Measurements from ENCODE around the gene NAT16. TPM values are rescaled to one million over a fixed set of nuclear protein-coding genes. Genes with fewer than 3 reads are reported as not detected.
"Not testable (repeated sequence)": the region's sequence is repeated elsewhere in the genome, so short reads cannot be mapped to it uniquely, and the experiment has no call there.

The NAT16 gene
- total and polyA plus RNA-seq, 2 donors (not counting 1 experiment from before 2014, with no cell fraction given), result not detected

DNA sequence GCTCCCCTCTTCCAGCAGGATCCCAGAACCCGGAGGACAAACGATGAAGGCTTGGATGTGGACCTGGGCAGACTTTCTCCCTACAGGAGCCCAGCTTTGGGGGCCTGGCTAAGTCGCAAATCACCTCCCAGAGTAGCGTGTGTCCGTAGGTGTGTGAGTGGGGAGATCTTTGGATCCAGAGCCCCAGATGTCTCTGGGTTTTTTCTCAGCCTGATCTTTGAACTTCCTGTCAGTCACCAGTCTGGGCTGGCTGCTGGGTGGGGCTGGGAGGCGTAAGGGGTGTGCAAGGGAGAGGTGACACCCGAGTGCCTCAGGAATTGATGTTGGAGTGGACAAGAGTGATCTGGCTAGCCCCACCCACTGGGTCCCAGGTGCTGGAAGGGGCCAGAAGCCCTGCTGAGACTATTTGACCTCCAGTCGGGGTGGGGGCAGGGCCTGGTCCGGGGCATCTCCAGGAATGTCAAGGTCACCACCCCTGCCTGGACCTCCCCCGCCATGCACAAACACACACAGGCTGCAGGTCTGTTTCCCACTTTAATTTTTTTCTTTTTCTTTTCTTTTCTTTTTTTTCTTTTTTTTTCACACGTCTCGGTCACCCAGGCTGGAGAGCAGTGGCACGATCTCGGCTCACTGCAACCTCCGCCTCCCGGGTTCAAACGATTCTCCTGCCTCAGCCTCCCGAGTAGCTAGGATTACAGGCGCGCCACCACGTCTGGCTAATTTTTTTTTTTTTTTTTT, 20.9 kb upstream of the NAT16 start, which contains the start of gene MOGAT3:
TSS of gene MOGAT3 (minus strand) at position 175 of the 738 bp plus-strand sequence. CDS start 182 bp downstream, outside the sequence.
- peak within 1 kb of the TSS; percentile 73 for H3K4me2 ChIP-seq (replicated peaks; ENCODE audit: low read depth, low read length, poor library complexity, severe bottlenecking)
- no peaks in the 10 kb centered on the region for H3K36me3 ChIP-seq (replicated peaks in 1 of 2; ENCODE audit: control extremely low read depth in 1 of 2, control insufficient read depth in 1 of 2, extremely low read depth in 1 of 2, insufficient read depth in 2 of 2, low read length in 1 of 2)
- intact Hi-C loops (cut with micrococcal nuclease), result no loop called here
- POLR2A ChIA-PET, result no interaction called here
- H3K27me3 Mint-ChIP-seq, result peaks cover 24% of the 10 kb centered on the region
- no peaks in the 10 kb centered on the region for H3K9me3 Mint-ChIP-seq (ENCODE audit: insufficient read depth)
- no peaks in the 10 kb centered on the region for H3K79me2 ChIP-seq (ENCODE audit: control insufficient read depth, insufficient read depth, low read length)
- no peaks in the 10 kb centered on the region for H4K20me1 ChIP-seq (ENCODE audit: control insufficient read depth, insufficient read depth, low read length, poor library complexity, severe bottlenecking)
- H3K27ac Mint-ChIP-seq, result no peak within 1 kb of the TSS
- peaks cover 23% of the 10 kb centered on the region for H3K4me1 Mint-ChIP-seq
- peak within 1 kb of the TSS; percentile 54 for H3K4me3 Mint-ChIP-seq
- peak within 1 kb of the TSS; percentile 58 for H2AFZ ChIP-seq (ENCODE audit: insufficient read depth, low read depth, low read length, poor library complexity, severe bottlenecking)
- no peak for ATAC-seq (ENCODE audit: low read depth)
- peaks cover 0 to 19% (median 0%) of the 10 kb centered on the region in 3 donors for H3K9me3 ChIP-seq (ENCODE audit: control extremely low read depth in 1 of 3, control insufficient read depth in 2 of 3, insufficient read depth in 1 of 3, low read length in 2 of 3)
- peaks cover 0 to 41% (median 16%) of the 10 kb centered on the region in 4 experiments for H3K27me3 ChIP-seq (replicated peaks in 1 of 4; ENCODE audit: control extremely low read depth in 1 of 4, control insufficient read depth in 3 of 4, insufficient read depth in 4 of 4, low read length in 3 of 4)
- H3K27ac ChIP-seq (ENCODE audit: low read length in 2 of 2), result no peak within 1 kb of the TSS
- H3K4me3 ChIP-seq (ENCODE audit: control extremely low read depth in 1 of 5, extremely low read depth in 1 of 5, insufficient read depth in 1 of 5, low read depth in 2 of 5, low read length in 4 of 5), result peak within 1 kb of the TSS in 3 of 5 experiments; percentile 11 to 39 (median 21)
- H3K4me1 ChIP-seq (ENCODE audit: control insufficient read depth in 2 of 2, insufficient read depth in 2 of 2, low read length in 2 of 2), result peaks cover 18 to 27% of the 10 kb centered on the region in 2 donors
- H3K9ac ChIP-seq (ENCODE audit: low read length), result peak within 1 kb of the TSS; percentile 35
- CTCF ChIA-PET, result interaction anchor here (1.0 to 2.8 kb wide), 3 partner anchors 16 to 82 kb away, joined by 3 to 10 read pairs (median 4); no protein-coding TSS in a partner anchor
- no peak for DNase-seq
- WGBS (ENCODE audit: insufficient coverage), result 32% methylated on average over 16 of the region's 21 CpGs
- no peak for TF ChIP-seq EZH2 (IDR thresholded peaks at IDR 0.05; ENCODE audit: borderline replicate concordance, insufficient read depth, low read depth, low read length, poor library complexity, severe bottlenecking)

- ATAC-seq (ENCODE audit: low read depth), result no peak
- Histone ChIP-seq H4K20me1 (ENCODE audit: control insufficient read depth, insufficient read depth, low read length, poor library complexity, severe bottlenecking) (no peaks in the 10 kb centered on the region), H3K4me2 (replicated peaks; ENCODE audit: low read depth, low read length, poor library complexity, severe bottlenecking) (no peak overlapping the region), H3K36me3 (replicated peaks in 1 of 2; ENCODE audit: control extremely low read depth in 1 of 2, control insufficient read depth in 1 of 2, extremely low read depth in 1 of 2, insufficient read depth in 2 of 2, low read length in 1 of 2) (no peaks in the 10 kb centered on the region), H3K4me3 (ENCODE audit: control extremely low read depth in 1 of 5, extremely low read depth in 1 of 5, insufficient read depth in 1 of 5, low read depth in 2 of 5, low read length in 4 of 5) (no peak overlapping the region), H3K27me3 (replicated peaks in 1 of 4; ENCODE audit: control extremely low read depth in 1 of 4, control insufficient read depth in 3 of 4, insufficient read depth in 4 of 4, low read length in 3 of 4) (peaks cover 0 to 42% (median 16%) of the 10 kb centered on the region in 4 experiments), H3K9me3 (ENCODE audit: control extremely low read depth in 1 of 3, control insufficient read depth in 2 of 3, insufficient read depth in 1 of 3, low read length in 2 of 3) (peaks cover 0 to 19% (median 0%) of the 10 kb centered on the region in 3 donors), H2AFZ (ENCODE audit: insufficient read depth, low read depth, low read length, poor library complexity, severe bottlenecking) (no peak overlapping the region), H3K27ac (ENCODE audit: low read length in 2 of 2) (no peak overlapping the region), H3K79me2 (ENCODE audit: control insufficient read depth, insufficient read depth, low read length) (no peaks in the 10 kb centered on the region), H3K9ac (ENCODE audit: low read length) (no peak overlapping the region), H3K4me1 (ENCODE audit: control insufficient read depth in 2 of 2, insufficient read depth in 2 of 2, low read length in 2 of 2) (peaks cover 18 to 27% of the 10 kb centered on the region in 2 donors)
- ChIA-PET POLR2A (no interaction called here), CTCF (interaction anchor here (1.5 to 2.8 kb wide), 2 partner anchors 16 to 56 kb away, joined by 3 to 10 read pairs; no protein-coding TSS in a partner anchor)
- H3K27me3 Mint-ChIP-seq, result peaks cover 24% of the 10 kb centered on the region
- H3K9me3 Mint-ChIP-seq (ENCODE audit: insufficient read depth), result no peaks in the 10 kb centered on the region
- H3K27ac Mint-ChIP-seq, result no peak overlapping the region
- TF ChIP-seq CTCF (IDR thresholded peaks at IDR 0.05) (no peak), EZH2 (IDR thresholded peaks at IDR 0.05; ENCODE audit: borderline replicate concordance, insufficient read depth, low read depth, low read length, poor library complexity, severe bottlenecking) (no peak)
- peaks cover 23% of the 10 kb centered on the region for H3K4me1 Mint-ChIP-seq
- no peak overlapping the region for H3K4me3 Mint-ChIP-seq
- 60% methylated on average over 1 of the region's 2 CpGs for WGBS (ENCODE audit: insufficient coverage)
- DNase-seq, result no peak
- intact Hi-C loops (cut with micrococcal nuclease), result no loop called here
Measured at GRCh38 chr7:101200504-101200861, 20.4 kb upstream of the NAT16 start.

DNA sequence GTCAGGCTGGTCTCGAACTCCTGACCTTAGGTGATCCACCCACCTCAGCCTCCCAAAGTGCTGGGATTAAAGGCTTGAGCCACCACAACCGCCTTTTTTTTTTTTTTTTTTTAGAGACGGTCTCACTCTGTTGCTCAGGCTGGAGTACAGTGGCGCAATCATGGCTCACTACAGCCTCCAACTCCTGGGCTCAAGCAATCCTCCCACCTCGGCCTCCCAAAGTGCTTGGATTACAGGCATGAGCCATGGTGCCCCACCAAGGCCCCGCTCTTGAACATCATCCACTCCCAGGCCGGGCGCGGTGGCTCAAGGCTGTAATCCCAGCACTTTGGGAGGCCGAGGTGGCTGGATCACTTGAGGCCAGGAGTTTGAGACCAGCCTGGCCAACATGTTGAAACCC, 19.4 kb upstream of the NAT16 start:
- H3K9me3 Mint-ChIP-seq (ENCODE audit: insufficient read depth); H3K36me3 ChIP-seq (replicated peaks in 1 of 2; ENCODE audit: control extremely low read depth in 1 of 2, control insufficient read depth in 1 of 2, extremely low read depth in 1 of 2, insufficient read depth in 2 of 2, low read length in 1 of 2); H3K27ac Mint-ChIP-seq; ATAC-seq (ENCODE audit: low read depth); H3K4me3 ChIP-seq (ENCODE audit: control extremely low read depth in 1 of 5, extremely low read depth in 1 of 5, insufficient read depth in 1 of 5, low read depth in 2 of 5, low read length in 4 of 5); H3K4me3 Mint-ChIP-seq; H3K27ac ChIP-seq (ENCODE audit: low read length in 2 of 2); H3K4me2 ChIP-seq (replicated peaks; ENCODE audit: low read depth, low read length, poor library complexity, severe bottlenecking); H4K20me1 ChIP-seq (ENCODE audit: control insufficient read depth, insufficient read depth, low read length, poor library complexity, severe bottlenecking); POLR2A ChIA-PET; H3K79me2 ChIP-seq (ENCODE audit: control insufficient read depth, insufficient read depth, low read length); H3K9ac ChIP-seq (ENCODE audit: low read length); intact Hi-C loops (cut with micrococcal nuclease); H2AFZ ChIP-seq (ENCODE audit: insufficient read depth, low read depth, low read length, poor library complexity, severe bottlenecking); DNase-seq: not testable (repeated sequence)
- Histone ChIP-seq H3K9me3 (ENCODE audit: control extremely low read depth in 1 of 3, control insufficient read depth in 2 of 3, insufficient read depth in 1 of 3, low read length in 2 of 3) (peaks cover 0 to 19% (median 0%) of the 10 kb centered on the region in 3 donors), H3K4me1 (ENCODE audit: control insufficient read depth in 2 of 2, insufficient read depth in 2 of 2, low read length in 2 of 2) (peaks cover 18 to 27% of the 10 kb centered on the region in 2 donors), H3K27me3 (replicated peaks in 1 of 4; ENCODE audit: control extremely low read depth in 1 of 4, control insufficient read depth in 3 of 4, insufficient read depth in 4 of 4, low read length in 3 of 4) (peaks cover 0 to 42% (median 18%) of the 10 kb centered on the region in 4 experiments)
- 96% methylated on average over 8 of the region's 10 CpGs for WGBS (ENCODE audit: insufficient coverage)
- Mint-ChIP-seq H3K4me1 (peaks cover 23% of the 10 kb centered on the region), H3K27me3 (peaks cover 24% of the 10 kb centered on the region)
- CTCF ChIA-PET, result interaction anchor here (0.6 to 1.5 kb wide), 2 partner anchors 11 to 17 kb away, joined by 3 read pairs; no protein-coding TSS in a partner anchor

All from B cell (primary cell).